ENCODE measurements around the gene ZNF792.
"Not testable (repeated sequence)": the region's sequence is repeated elsewhere in the genome, so short reads cannot be mapped to it uniquely, and the experiment has no call there.

ZNF792 gene

GRCh38 chr19:34920090-34920786 lies 43.8 kb downstream of the ZNF792 start:
- DNase-seq = not testable (repeated sequence)

- DNase-seq = no peak
Measured at GRCh38 chr19:34918190-34918589, 45.8 kb downstream of the ZNF792 start.

DNA sequence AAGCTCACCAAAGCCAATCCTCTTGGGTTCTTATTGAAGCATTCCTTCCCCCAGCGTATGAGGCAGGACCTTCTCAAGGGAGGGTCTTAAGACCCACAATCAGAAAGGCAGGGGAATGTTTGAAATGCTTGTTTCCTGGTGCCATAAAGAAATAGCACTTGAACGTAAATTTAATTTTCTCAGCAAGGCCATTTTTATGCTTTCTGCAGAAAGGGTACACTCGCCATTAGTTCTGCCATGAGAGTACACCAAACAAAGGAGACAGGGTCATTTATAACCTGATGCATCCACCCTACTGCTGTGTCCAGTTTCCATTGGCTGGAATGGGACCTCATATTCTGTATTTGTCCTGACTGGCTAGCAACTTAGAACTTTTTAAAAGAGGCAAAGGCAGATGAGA lies 46.9 kb downstream of the ZNF792 start:
- DNase-seq = not testable (repeated sequence)

- DNase-seq = no peak
Measured at GRCh38 chr19:34910770-34911169, 53.3 kb downstream of the ZNF792 start.

Measured in NCI-H774 (cell line).